ENCODE data around the gene C3orf18. TPM values are rescaled to one million over a fixed set of nuclear protein-coding genes. Genes with fewer than 3 reads are reported as not detected.
A peak's percentile ranks its signal among the peaks of the same experiment; 100 is the strongest.

The C3orf18 gene
- total and polyA plus RNA-seq, 2 donors from 2014 or later = 6.2 to 14.9 TPM

GRCh38 chr3:50524746-50525145, 42.8 kb downstream of the C3orf18 start:
- H3K27me3 ChIP-seq (ENCODE audit: control insufficient read depth, insufficient read depth, low read length) = no peaks in the 10 kb centered on the region
- H3K36me3 ChIP-seq (ENCODE audit: control insufficient read depth in 2 of 3, insufficient read depth in 3 of 3, low read length in 3 of 3) = no peaks in the 10 kb centered on the region
- intact Hi-C loops (cut with DNase I) = no loop called here
- H3K9me3 ChIP-seq (ENCODE audit: control insufficient read depth in 2 of 3, insufficient read depth in 1 of 3, low read length in 3 of 3) = no peaks in the 10 kb centered on the region
- H3K4me1 ChIP-seq (ENCODE audit: control insufficient read depth in 2 of 3, insufficient read depth in 2 of 3, low read depth in 1 of 3, low read length in 3 of 3) = no peaks in the 10 kb centered on the region
- no peak overlapping the region for H3K9ac ChIP-seq (ENCODE audit: low read length in 3 of 3)
- no peak for TF ChIP-seq CTCF (IDR thresholded peaks at IDR 0.05; ENCODE audit: borderline replicate concordance, extremely low read depth, insufficient read depth)
- H3K4me3 ChIP-seq (ENCODE audit: low read length in 3 of 3) = no peak overlapping the region
- DNase-seq = no peak
- no peak for FAIRE-seq
- no peak overlapping the region for H3K27ac ChIP-seq (ENCODE audit: low read depth in 2 of 2, low read length in 2 of 2)

GRCh38 chr3:50523279-50523811, 44.2 kb downstream of the C3orf18 start:
- Histone ChIP-seq H3K27ac (ENCODE audit: low read depth in 2 of 2, low read length in 2 of 2) (no peak overlapping the region), H3K36me3 (ENCODE audit: control insufficient read depth in 2 of 3, insufficient read depth in 3 of 3, low read length in 3 of 3) (no peaks in the 10 kb centered on the region), H3K27me3 (ENCODE audit: control insufficient read depth, insufficient read depth, low read length) (no peaks in the 10 kb centered on the region), H3K9ac (ENCODE audit: low read length in 3 of 3) (no peak overlapping the region), H3K4me3 (ENCODE audit: low read length in 3 of 3) (no peak overlapping the region), H3K9me3 (ENCODE audit: control insufficient read depth in 2 of 3, insufficient read depth in 1 of 3, low read length in 3 of 3) (no peaks in the 10 kb centered on the region), H3K4me1 (ENCODE audit: control insufficient read depth in 2 of 3, insufficient read depth in 2 of 3, low read depth in 1 of 3, low read length in 3 of 3) (no peaks in the 10 kb centered on the region)
- FAIRE-seq (no peak), DNase-seq (peak in 4 of 5 donors; percentile 91 to 94 (median 92))
- no peak for TF ChIP-seq CTCF (IDR thresholded peaks at IDR 0.05; ENCODE audit: borderline replicate concordance, extremely low read depth, insufficient read depth)
- intact Hi-C loops (cut with DNase I) = no loop called here

- Histone ChIP-seq H3K36me3 (ENCODE audit: control insufficient read depth in 2 of 3, insufficient read depth in 3 of 3, low read length in 3 of 3) (no peaks in the 10 kb centered on the region), H3K9ac (ENCODE audit: low read length in 3 of 3) (no peak overlapping the region), H3K4me3 (ENCODE audit: low read length in 3 of 3) (no peak overlapping the region), H3K4me1 (ENCODE audit: control insufficient read depth in 2 of 3, insufficient read depth in 2 of 3, low read depth in 1 of 3, low read length in 3 of 3) (peaks cover 0 to under 1% (median 0%) of the 10 kb centered on the region in 3 donors), H3K27ac (ENCODE audit: low read depth in 2 of 2, low read length in 2 of 2) (no peak overlapping the region), H3K9me3 (ENCODE audit: control insufficient read depth in 2 of 3, insufficient read depth in 1 of 3, low read length in 3 of 3) (no peaks in the 10 kb centered on the region), H3K27me3 (ENCODE audit: control insufficient read depth, insufficient read depth, low read length) (no peaks in the 10 kb centered on the region)
- DNase-seq = no peak
- no peak for FAIRE-seq
- no peak for TF ChIP-seq CTCF (IDR thresholded peaks at IDR 0.05; ENCODE audit: borderline replicate concordance, extremely low read depth, insufficient read depth)
- intact Hi-C loops (cut with DNase I) = no loop called here
Measured at GRCh38 chr3:50521572-50521971, 46.0 kb downstream of the C3orf18 start.

GRCh38 chr3:50520849-50521248, 46.7 kb downstream of the C3orf18 start:
- DNase-seq (no peak), FAIRE-seq (no peak)
- Histone ChIP-seq H3K9me3 (ENCODE audit: control insufficient read depth in 2 of 3, insufficient read depth in 1 of 3, low read length in 3 of 3) (no peaks in the 10 kb centered on the region), H3K27ac (ENCODE audit: low read depth in 2 of 2, low read length in 2 of 2) (no peak overlapping the region), H3K9ac (ENCODE audit: low read length in 3 of 3) (no peak overlapping the region), H3K27me3 (ENCODE audit: control insufficient read depth, insufficient read depth, low read length) (no peaks in the 10 kb centered on the region), H3K36me3 (ENCODE audit: control insufficient read depth in 2 of 3, insufficient read depth in 3 of 3, low read length in 3 of 3) (no peaks in the 10 kb centered on the region), H3K4me1 (ENCODE audit: control insufficient read depth in 2 of 3, insufficient read depth in 2 of 3, low read depth in 1 of 3, low read length in 3 of 3) (peaks cover 0 to 5% (median 2%) of the 10 kb centered on the region in 3 donors), H3K4me3 (ENCODE audit: low read length in 3 of 3) (no peak overlapping the region)
- intact Hi-C loops (cut with DNase I) = no loop called here
- no peak for TF ChIP-seq CTCF (IDR thresholded peaks at IDR 0.05; ENCODE audit: borderline replicate concordance, extremely low read depth, insufficient read depth)

Data from kidney (tissue), 14 donors.